HUES48 (cell line): ENCODE measurements around the gene DAB2IP.

Source experiments
- H3K27ac ChIP-seq: one replicate; pipeline ENCODE4 v1.7.0; 2013; ENCODE audit warnings: low read depth, low read length, inconsistent platforms
- H3K27me3 ChIP-seq: 2 replicates; pipeline ENCODE4 v1.6.1; 2013; ENCODE audit warnings: mild to moderate bottlenecking, low read length; ENCODE audit not compliant: control insufficient read depth, insufficient read depth
- H3K36me3 ChIP-seq: 2 replicates; pipeline ENCODE4 v1.6.1; 2013; ENCODE audit warnings: low read length; ENCODE audit not compliant: control insufficient read depth, insufficient read depth
- H3K4me1 ChIP-seq: 2 replicates; pipeline ENCODE4 v1.6.1; 2013; ENCODE audit warnings: mild to moderate bottlenecking, low read length; ENCODE audit not compliant: control insufficient read depth, insufficient read depth
- H3K4me3 ChIP-seq: 2 replicates; pipeline ENCODE4 v1.5.1; 2013; ENCODE audit warnings: mild to moderate bottlenecking, low read depth, low read length
- H3K9ac ChIP-seq: 2 replicates; pipeline ENCODE4 v1.6.1; 2013; ENCODE audit warnings: mild to moderate bottlenecking, low read depth, low read length, moderate library complexity
- H3K9me3 ChIP-seq: 2 replicates; pipeline ENCODE4 v1.6.1; 2013; ENCODE audit warnings: low read length; ENCODE audit not compliant: control insufficient read depth, insufficient read depth

The DAB2IP gene

GRCh38 chr9:121694600-121694999, 43.2 kb downstream of the DAB2IP start:
- no peak overlapping the region for H3K4me3 ChIP-seq
- H3K9ac ChIP-seq = no peak overlapping the region
- H3K27me3 ChIP-seq = peaks cover 10% of the 10 kb centered on the region; the same call in 1 of the 2 replicates
- no peaks in the 10 kb centered on the region for H3K9me3 ChIP-seq
- H3K27ac ChIP-seq = no peak overlapping the region
- H3K36me3 ChIP-seq = no peaks in the 10 kb centered on the region
- H3K4me1 ChIP-seq = peaks cover 28% of the 10 kb centered on the region

- H3K27me3 ChIP-seq = peaks cover 10% of the 10 kb centered on the region; the same call in 1 of the 2 replicates
- H3K4me3 ChIP-seq = no peak overlapping the region
- no peaks in the 10 kb centered on the region for H3K36me3 ChIP-seq
- no peaks in the 10 kb centered on the region for H3K9me3 ChIP-seq
- no peak overlapping the region for H3K9ac ChIP-seq
- H3K4me1 ChIP-seq = peaks cover 10% of the 10 kb centered on the region
- no peak overlapping the region for H3K27ac ChIP-seq
Observed at GRCh38 chr9:121696930-121697329, 45.5 kb downstream of the DAB2IP start.

GRCh38 chr9:121698627-121699570, 47.5 kb downstream of the DAB2IP start:
- Histone ChIP-seq H3K9me3 (no peaks in the 10 kb centered on the region), H3K4me1 (no peaks in the 10 kb centered on the region), H3K9ac (no peak overlapping the region), H3K36me3 (no peaks in the 10 kb centered on the region), H3K27me3 (peaks cover 10% of the 10 kb centered on the region; the same call in 1 of the 2 replicates), H3K27ac (no peak overlapping the region), H3K4me3 (peak overlapping the region; percentile 66)

GRCh38 chr9:121699571-121700164, 48.2 kb downstream of the DAB2IP start:
- Histone ChIP-seq H3K9ac (no peak overlapping the region; the same call in 1 of the 2 replicates), H3K27me3 (peaks cover 10% of the 10 kb centered on the region; the same call in 1 of the 2 replicates), H3K36me3 (no peaks in the 10 kb centered on the region), H3K4me3 (peak overlapping the region; percentile 66), H3K9me3 (no peaks in the 10 kb centered on the region), H3K27ac (no peak overlapping the region), H3K4me1 (no peaks in the 10 kb centered on the region)

GRCh38 chr9:121700165-121700831, 48.9 kb downstream of the DAB2IP start:
- Histone ChIP-seq H3K4me3 (peak overlapping the region; percentile 66), H3K27ac (no peak overlapping the region), H3K27me3 (peaks cover 10% of the 10 kb centered on the region; the same call in 1 of the 2 replicates), H3K9ac (no peak overlapping the region), H3K4me1 (no peaks in the 10 kb centered on the region), H3K36me3 (no peaks in the 10 kb centered on the region), H3K9me3 (no peaks in the 10 kb centered on the region)

DNA sequence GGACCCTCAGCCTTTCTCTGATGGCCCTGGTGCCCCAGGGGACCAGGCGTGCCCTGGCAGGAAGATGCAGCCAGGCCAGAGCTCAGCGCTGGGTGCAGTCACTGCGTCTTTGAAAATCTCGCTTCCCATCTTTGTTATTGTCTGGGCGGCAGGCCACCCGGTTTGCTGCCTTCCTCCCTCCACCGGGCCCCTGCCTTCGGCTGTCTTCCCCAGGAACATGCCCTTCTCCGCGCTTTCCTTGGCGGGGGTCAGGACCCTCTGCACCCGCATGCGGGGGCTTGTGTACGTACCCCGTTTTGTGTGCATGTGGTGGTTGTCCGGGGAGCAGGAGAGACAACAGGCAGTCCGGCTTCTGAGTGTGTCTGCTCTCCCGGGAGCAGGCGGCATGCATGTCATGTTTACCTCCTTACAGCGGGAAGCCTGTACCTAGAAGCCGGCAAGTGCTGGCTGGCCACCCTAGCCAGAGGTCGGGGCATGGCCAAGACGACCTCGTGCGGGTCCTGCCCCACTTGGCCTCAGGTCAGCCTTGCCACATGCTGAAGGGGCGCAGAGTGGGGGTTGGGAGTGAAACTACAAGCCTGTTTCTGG, 49.5 kb downstream of the DAB2IP start:
- peaks cover 10% of the 10 kb centered on the region; the same call in 1 of the 2 replicates for H3K27me3 ChIP-seq
- H3K4me1 ChIP-seq = peaks cover 1% of the 10 kb centered on the region
- no peak overlapping the region for H3K4me3 ChIP-seq
- H3K36me3 ChIP-seq = no peaks in the 10 kb centered on the region
- no peaks in the 10 kb centered on the region for H3K9me3 ChIP-seq
- H3K27ac ChIP-seq = no peak overlapping the region
- no peak overlapping the region for H3K9ac ChIP-seq

GRCh38 chr9:121701736-121702261, 50.4 kb downstream of the DAB2IP start:
- H3K4me3 ChIP-seq = no peak overlapping the region
- H3K27ac ChIP-seq = no peak overlapping the region
- no peaks in the 10 kb centered on the region for H3K9me3 ChIP-seq
- H3K4me1 ChIP-seq = peaks cover 7% of the 10 kb centered on the region
- no peaks in the 10 kb centered on the region for H3K36me3 ChIP-seq
- no peak overlapping the region for H3K9ac ChIP-seq
- peaks cover 8% of the 10 kb centered on the region; the same call in 1 of the 2 replicates for H3K27me3 ChIP-seq

GRCh38 chr9:121703014-121703734, 51.7 kb downstream of the DAB2IP start:
- peaks cover 3% of the 10 kb centered on the region; the same call in 1 of the 2 replicates for H3K27me3 ChIP-seq
- H3K4me3 ChIP-seq = no peak overlapping the region
- no peaks in the 10 kb centered on the region for H3K9me3 ChIP-seq
- no peak overlapping the region for H3K27ac ChIP-seq
- H3K4me1 ChIP-seq = peaks cover 7% of the 10 kb centered on the region
- H3K36me3 ChIP-seq = no peaks in the 10 kb centered on the region
- no peak overlapping the region for H3K9ac ChIP-seq

DNA sequence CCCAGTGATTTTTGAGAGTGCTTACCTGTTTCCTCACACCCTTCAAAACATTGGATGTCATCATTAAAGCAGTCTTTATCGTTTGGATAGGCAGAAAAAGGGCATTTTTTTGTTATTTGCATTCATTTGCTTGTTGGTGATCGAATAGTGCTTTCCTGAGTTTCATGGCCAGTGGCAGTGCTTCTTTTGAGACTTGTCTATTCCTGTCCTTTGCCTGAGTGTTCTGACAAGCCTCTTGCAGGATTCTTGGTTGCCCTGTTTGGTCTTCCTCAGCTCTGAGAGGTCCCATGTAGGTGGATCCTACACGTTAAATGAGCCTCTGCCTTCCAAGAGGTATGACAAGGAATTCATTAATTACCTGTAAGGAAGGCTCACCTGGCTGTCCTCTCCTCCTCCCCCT, 52.8 kb downstream of the DAB2IP start:
- no peaks in the 10 kb centered on the region for H3K36me3 ChIP-seq
- no peaks in the 10 kb centered on the region for H3K27me3 ChIP-seq
- H3K4me1 ChIP-seq = peaks cover 7% of the 10 kb centered on the region
- no peak overlapping the region for H3K4me3 ChIP-seq
- no peak overlapping the region for H3K9ac ChIP-seq
- no peak overlapping the region for H3K27ac ChIP-seq
- H3K9me3 ChIP-seq = no peaks in the 10 kb centered on the region

DNA sequence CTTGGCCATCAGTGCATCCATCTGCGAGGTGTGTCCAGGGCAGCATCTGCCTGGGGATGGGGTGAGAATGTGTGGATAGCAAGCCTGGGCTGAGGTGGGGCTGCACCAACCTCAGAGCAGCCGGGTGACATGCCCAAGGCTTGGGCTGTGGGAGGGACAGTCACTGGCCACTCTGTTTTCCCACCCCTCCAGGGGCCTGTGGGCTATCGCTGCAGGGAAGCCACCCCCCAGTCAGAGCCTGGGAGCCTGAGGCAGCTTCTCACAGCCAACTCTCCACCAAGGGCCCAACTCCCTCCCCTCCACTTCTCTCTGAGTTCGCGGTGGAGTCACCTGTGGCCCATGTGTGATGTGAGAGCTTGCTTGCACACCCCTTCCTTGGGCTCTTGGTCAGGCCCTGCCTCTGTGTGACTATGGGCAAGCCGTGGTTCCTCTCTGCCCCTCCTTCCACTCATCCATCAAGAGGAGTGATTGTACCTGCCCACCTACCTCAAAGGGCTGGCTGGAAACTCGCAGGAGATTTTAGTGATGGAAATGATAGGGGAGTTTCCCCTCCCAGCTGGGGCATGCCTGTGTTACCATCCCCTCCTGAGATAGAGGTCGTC, 54.8 kb downstream of the DAB2IP start:
- no peak overlapping the region for H3K27ac ChIP-seq
- H3K27me3 ChIP-seq = no peaks in the 10 kb centered on the region
- peaks cover 7% of the 10 kb centered on the region for H3K4me1 ChIP-seq
- no peak overlapping the region for H3K9ac ChIP-seq
- no peaks in the 10 kb centered on the region for H3K9me3 ChIP-seq
- H3K4me3 ChIP-seq = no peak overlapping the region
- no peaks in the 10 kb centered on the region for H3K36me3 ChIP-seq
